HG02970 (cell line): ENCODE measurements around the gene RECK.
"Not testable (repeated sequence)": the region's sequence is repeated elsewhere in the genome, so short reads cannot be mapped to it uniquely, and the experiment has no call there.

Experiments used
- ATAC-seq: cut with Tn5 transposase; IDR thresholded peaks from one replicate; pipeline ENCODE4 v1.9.1; 2021; ENCODE audit warnings: mild to moderate bottlenecking, moderate library complexity, moderate number of reproducible peaks; ENCODE audit not compliant: unreplicated experiment, low FRiP score

The RECK gene, protein sequence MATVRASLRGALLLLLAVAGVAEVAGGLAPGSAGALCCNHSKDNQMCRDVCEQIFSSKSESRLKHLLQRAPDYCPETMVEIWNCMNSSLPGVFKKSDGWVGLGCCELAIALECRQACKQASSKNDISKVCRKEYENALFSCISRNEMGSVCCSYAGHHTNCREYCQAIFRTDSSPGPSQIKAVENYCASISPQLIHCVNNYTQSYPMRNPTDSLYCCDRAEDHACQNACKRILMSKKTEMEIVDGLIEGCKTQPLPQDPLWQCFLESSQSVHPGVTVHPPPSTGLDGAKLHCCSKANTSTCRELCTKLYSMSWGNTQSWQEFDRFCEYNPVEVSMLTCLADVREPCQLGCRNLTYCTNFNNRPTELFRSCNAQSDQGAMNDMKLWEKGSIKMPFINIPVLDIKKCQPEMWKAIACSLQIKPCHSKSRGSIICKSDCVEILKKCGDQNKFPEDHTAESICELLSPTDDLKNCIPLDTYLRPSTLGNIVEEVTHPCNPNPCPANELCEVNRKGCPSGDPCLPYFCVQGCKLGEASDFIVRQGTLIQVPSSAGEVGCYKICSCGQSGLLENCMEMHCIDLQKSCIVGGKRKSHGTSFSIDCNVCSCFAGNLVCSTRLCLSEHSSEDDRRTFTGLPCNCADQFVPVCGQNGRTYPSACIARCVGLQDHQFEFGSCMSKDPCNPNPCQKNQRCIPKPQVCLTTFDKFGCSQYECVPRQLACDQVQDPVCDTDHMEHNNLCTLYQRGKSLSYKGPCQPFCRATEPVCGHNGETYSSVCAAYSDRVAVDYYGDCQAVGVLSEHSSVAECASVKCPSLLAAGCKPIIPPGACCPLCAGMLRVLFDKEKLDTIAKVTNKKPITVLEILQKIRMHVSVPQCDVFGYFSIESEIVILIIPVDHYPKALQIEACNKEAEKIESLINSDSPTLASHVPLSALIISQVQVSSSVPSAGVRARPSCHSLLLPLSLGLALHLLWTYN

DNA sequence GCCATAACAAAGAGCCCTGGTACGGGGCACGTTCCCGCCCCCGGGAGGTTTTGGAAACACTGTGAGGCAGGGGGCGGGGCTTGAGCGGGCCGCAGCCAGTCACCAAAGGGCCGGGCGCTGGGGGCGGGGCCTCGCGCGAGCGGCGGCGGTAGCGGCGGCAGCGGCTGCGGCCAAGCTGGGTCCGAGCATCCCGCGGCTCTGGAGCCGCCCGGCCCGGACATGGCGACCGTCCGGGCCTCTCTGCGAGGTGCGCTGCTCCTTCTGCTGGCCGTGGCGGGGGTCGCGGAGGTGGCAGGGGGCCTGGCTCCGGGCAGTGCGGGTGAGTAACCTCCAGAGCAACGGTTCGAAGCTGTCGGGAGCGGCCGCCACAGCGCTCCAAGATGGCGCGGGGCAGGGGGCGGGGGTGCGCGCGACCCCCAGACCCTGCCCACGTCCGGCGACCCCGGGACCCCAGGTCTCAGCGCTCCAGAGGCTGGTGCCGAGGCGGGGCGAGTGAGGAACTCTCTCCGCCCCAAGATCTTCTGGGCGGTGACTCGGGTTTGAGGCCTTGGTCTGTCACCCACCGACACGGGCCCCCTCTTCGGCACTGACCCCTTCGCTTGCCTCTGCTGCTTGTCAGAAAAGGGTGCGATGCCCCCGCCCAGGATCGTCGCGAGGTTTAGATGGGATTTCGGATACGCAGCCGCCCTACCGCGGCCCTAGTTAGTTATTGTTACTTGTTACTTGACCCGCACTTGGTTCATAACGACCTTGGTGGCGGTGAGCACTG, at the start of gene RECK:
Gene RECK (plus strand): TSS at position 134 of the 769 bp plus-strand sequence. CDS start 86 bp downstream, at position 220.
- ATAC-seq, result no peak

DNA sequence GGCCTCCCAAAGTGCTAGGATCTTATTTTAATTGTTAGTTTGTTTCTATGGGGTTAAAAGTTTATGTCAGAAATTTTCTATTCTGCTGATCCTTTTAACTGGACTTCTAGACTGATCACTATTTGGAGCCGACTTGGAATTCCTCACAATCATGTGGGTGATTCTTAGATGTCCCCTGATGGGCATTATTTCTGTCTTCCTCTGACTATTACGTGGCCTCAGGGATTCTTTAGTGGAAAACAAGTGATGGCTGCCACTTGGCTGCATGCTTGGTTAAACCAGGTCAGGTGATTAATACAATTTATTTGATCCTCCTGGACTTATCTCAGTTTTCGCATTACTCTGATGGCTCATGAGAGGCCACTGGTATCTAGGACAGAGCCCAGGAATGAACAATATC, 46.6 kb upstream of the RECK start:
- no peak for ATAC-seq

DNA sequence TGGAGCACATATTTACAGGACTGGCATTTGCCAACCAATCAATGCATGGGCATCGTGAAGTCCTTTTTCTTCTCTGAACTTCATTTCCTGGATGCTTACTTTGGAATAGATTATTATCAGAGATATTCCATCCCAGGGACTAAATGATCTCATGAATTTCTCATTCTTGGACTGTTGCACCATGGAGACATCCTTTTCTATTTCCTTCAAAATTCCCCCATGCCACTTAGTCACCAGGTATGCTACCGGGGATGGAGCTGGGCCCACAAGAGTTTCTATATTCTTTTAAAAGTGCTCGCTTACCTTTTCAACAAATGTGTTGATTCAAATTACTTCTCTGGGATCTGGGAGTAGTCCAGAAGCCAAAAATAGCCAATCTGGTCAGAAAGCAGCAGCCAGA, 43.6 kb upstream of the RECK start:
- ATAC-seq, result not testable (repeated sequence)

DNA sequence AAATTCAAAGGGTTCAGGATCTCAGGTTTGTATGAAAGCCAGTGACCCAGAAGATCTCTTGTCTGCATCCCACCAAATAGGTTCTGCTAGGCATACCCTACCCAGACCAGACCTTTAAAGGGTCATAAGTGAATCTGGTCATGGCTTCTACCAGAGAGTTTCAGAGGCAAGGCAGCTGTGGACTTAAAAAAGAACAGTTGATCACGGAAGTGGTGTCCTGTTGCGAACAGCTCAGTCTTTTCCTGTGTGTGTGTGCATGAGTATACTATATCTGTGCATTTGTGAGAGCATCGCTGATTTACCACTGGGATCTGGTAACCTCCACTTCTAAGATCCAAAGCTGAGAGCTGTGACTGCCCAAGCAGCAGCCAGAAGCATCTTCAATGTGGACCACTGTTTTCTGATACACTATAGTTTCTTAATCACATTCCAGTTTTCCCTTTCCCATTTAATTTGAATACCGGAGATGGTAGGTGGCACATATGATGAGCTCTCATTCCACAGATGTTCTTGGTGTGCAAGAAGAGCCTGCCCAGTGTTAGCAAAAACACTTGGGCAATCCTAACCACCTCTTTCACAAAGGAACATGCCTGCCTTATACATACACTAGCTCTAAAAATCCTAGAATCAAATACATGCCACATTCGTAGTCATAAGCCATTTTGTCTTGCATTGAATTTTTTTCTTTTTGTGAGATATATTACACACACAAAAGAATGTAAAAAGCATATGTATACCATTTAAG, 42.6 kb upstream of the RECK start:
- no peak for ATAC-seq

DNA sequence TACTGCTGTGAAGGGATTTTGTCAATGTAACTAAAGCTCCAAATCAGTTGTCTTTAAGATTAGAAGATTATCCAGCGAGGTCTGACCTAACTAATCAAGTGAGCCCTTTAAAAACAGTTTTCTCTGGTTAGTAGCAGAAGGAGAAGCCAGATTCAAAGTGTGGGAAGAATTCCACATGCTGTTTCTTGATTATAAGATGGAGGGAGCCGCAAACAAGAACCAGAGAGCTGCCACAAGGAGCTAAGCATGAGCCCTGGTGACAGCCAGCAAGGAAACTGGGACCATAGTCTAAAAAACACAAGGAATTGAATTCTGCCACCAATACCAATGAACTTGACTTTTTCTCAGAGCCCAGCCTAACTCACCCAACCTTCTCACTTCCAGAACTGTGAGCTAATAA, 41.8 kb upstream of the RECK start:
- ATAC-seq, result no peak

DNA sequence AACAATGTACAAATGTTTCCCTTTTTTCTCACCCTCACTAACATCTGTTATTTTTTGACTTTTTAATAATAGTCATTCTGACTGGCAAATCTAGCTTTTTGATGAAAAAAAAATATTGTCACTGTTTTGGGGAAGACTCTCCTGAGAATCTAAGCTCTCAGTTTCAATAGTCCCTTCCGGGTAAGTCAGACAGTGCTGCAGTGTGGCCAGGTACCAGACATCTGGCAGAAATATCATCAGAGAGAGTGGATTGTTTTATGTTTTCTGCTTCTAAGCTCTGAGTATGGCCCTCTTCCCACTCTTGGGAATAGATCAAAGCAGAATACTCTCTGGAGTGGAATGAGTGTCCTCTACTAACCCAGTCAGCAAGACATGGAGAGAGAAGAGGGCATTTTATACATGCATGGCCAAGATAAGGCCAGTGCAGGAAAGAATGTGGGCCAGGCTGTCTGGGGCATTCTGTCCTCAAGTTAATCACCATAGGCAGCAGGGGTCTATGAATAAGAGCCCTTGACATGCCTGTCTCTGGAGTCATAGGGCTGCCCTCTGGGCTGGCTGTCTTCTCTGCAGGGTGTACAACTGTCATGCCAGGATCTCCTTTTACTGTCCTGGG, 40.2 kb upstream of the RECK start:
- no peak for ATAC-seq

DNA sequence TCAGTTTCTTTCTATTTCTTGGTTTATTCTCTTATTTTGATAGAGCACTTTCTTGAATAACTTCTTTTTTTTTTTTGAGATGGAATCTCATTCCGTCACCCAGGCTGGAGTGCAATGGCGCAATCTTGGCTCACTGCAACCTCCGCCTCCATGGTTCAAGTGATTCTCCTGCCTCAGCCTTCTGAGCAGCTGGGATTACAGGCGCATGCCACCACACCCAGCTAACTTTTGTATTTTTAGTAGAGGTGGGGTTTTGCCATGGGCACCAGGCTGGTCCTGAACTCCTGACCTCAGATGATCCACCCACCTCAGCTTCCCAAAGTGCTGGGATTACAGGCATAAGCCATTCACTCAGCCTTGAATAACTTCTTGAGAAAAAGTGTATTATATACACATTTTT, 39.7 kb upstream of the RECK start:
- ATAC-seq, result not testable (repeated sequence)

DNA sequence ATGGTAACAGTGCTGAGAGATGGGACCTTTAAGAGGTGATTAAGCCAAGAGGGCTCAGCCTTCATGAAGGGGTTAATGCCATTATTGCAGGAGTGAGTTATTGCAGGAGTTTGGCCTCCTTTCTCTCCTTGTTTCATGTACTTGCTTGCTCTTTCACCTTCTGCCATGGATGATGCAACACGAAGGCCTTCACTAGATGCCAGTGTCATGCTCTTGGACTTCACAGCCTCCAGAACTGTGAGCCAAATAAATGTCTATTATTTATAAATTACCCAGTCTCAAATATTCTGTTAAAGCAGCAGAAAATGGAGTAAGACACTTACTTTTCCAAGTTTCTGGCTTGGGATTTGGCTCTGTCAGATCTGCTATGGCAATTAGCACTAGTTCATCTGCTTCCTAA, 38.4 kb upstream of the RECK start:
- no peak for ATAC-seq

DNA sequence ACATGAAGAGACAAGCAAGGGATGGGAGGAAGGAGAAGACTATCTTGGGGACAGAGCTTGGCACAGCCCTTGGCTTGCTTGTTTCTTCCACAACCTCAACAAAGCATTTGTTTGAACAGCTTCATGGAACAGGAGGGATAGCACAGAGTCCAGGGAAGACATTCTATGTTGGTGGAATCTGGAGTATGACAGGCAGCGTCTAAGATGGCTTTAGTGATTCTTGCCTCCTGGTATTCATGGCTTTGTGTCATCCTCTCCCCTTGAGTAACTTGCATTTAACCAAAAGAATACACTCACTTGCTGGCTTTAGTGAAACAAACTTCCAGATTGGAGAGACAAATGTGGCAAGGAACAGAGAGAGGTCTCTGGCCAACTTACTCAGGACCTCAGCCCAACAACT, 30.8 kb upstream of the RECK start:
- no peak for ATAC-seq

DNA sequence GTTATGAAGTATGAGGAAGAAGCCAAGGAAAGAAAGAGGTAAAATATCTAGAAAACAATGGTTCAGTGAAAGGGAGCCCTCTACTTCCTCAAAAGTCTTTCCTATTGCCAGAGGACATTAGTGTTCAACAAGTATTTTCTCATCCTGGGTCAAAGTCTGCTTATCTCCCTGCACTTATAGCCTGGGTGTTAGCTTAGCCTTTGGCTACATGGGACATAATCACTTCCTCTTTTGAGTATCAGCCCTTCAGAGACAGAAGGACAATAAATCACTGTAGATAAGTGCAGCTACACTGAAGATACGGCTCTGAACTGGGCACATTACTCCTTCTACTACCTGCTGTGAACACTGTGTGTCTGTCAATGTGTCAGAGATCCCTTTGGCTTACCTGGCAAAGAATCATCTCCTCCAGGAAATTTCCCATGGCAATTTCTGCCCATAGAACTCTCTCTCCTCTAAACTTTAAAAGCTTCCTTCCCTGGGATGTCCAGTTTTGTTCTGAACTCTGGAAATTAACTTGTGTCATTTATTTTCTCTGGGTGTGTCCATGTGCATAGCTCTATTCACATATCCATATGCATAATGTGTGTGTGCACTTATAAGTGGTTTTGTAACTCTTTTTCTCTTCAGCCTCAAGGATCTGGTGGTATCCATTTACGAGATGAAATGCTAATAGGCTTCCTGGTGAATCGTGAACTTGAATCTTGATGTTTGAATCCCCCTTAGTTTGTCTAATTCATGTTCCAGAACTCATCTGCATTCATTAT, 30.0 kb upstream of the RECK start:
- ATAC-seq, result no peak

DNA sequence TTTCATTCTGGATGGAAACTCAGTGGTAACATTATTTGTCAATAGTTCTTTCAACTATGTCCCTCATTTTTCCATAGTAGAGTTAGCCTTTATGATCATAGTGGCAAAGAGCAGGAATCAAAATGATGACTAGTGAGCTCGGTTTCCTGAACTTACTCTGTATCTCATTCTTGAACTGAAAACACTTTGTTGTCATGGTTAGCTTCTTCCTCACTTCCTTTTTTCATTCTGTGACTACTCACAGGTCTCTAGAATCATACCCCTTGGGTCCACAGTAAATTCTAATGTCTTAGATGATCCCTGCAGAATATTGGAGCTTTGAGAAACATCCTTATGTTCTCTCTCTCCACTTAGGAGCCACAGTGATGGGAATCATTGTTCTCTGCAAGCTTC, 29.4 kb upstream of the RECK start:
- no peak for ATAC-seq

DNA sequence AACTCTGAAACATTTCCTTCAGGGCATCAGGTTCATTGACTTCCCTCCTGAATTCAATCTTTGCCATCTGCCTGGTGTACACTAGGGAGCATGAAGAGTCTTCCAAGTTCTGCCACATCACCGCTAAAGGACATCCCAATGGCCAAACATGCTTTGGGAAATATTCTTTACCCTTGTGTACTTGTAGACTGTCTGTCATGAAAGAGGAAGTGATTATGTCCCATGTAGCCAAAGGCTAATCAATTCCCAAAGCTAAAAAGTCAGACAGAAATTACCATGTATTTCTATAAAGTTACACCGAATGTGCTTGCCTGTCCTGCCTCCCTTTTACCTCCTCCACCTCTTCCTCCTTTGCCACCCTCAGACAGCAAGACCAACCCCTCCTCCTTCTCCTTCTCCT, 28.9 kb upstream of the RECK start:
- ATAC-seq, result no peak

DNA sequence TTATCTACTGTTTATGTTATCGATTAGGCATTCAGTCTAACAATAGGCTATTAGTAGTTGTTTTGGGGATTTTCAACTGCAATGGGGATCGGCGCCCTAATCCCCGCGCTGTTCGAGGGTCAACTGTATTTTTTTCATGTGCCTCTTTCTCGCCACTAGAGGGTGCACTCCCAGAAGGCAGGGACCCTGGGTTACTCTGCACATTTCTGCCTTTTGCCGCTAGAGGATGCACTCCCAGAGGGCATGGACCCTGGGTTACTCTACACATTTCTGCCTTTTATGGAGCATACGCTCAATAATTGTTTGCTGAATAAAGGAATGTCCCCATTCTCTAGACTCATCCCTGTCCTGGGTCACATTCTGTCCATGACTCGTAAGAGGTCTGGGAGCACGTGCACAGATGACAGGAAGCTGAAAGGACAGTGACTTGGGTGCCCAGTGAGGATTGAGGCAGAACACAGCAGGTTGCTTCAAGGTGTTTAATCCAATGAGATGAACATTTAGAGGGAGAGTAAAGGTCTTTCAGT, 27.9 kb upstream of the RECK start:
- ATAC-seq, result no peak

DNA sequence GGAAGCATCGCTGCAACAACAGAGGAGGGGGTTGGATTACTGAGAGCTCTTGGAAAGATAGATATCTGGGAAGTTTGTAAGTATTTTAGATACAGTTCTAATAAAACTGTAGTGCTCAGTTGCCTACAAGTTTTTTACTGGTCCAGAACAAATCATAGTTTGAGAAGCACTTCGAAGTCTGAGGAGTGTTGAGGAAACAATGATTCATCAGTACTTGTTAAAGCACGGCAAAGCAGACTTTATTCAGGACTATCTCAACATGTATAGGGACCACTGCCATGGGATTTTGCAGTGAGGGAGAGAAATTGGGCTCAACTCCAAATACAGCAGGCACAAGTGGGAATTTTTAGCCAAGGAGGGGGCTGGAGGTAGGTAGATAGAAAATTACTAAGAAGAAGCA, 25.3 kb upstream of the RECK start:
- ATAC-seq, result no peak

DNA sequence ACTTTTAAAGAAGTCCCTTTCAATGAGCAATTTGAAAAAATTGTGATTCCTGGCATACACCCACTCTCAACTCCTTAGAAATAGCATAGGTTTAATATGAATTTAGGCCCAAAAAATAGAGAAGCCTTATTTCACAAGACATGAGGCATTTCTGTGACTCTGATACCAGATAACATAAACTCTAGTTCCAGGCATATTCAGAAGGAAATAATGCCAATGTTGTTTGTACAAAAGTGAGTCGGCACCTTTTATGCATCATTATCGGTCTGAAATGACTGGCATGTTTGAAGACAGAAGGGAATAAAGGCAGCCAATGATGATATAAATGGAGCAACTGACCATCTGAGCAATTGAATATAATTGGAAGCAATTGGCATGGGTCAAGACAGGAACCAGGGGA, 19.4 kb upstream of the RECK start:
- no peak for ATAC-seq

DNA sequence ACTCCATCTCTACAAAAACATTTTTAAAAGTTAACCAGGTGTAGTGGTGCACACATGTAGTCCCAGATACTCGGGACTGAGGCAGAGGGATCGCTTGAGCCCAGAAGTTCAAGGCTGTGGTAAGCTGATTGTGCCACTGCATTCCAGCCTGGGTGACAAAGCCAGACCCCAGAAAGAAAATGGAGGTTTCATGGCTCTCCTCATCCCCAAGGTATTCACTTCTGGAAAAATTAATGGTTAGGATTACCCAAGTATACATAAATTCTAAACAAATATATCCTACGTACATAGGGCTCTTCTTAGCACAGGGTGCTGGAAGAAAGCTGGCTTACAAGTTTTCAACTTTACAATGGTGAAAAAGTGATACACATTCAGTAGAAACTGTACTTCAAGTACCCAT, 18.6 kb upstream of the RECK start:
- ATAC-seq, result no peak

DNA sequence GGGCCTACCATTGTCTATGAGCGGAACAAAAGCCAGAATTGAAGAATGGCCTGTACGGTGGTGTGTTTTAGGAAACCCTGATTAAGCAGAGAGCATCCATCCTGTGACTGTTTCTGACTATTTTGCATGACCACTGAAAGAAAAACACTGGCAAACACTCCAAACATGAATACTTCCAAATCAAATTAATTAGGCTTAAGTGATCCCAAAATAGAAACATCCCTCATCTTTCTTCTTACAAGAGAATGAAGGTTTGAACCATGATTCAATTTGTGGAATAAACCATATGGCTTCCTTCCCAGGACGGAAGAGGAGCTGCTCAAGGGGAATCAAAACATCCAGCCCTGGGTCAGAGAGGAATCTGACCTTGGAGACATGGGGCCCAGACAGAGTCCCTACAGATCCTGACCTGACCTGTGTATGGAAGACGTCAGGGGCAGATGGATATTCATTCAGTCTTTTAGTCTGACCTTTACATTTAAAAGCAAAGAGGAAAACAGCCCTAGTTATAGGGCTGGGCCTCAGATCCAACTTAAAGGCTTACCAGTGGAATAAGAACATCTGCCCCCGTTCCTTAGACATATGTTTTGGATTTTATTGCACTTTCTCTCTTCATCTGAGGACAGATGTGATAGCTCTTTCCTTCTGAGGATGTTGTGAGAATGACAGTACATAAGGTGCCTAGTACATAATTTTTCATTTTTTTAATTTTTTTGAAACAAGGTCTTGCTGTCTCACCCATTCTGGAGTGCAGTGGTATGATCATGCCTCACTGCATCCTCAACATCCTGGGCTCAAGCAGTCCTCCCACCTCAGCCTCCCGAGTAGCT, 17.6 kb upstream of the RECK start:
- no peak for ATAC-seq

DNA sequence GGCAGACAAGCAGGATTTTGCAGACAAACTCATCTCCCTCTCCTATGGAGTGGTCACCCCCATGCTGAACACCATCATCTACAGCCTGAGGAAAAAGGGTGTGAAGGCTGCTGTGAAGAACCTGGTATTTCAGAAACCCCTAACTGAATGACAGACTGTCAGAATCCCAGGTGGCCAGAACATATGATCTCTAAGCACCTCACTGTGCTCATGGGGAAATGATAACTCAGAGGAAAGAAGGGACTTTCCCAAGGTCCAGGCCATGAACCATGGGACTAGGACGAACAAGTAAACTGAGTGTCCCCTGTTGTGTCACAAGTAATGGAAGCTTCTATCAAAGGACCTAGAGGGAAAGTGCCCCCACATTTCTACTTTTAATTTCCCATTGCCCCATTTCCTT, 14.7 kb upstream of the RECK start:
- no peak for ATAC-seq
